HEK293T (cell line): ENCODE measurements around the gene RBM20.

Source experiments
- BHLHE40 ChIP-seq: fragments of 450-650 bp; IDR thresholded peaks from 2 replicates; pipeline ENCODE4 v1.6.1; 2016; ENCODE audit warnings: mild to moderate bottlenecking, moderate library complexity, borderline replicate concordance
- FOXK2 ChIP-seq: fragments of 450-650 bp; IDR thresholded peaks from 2 replicates; pipeline ENCODE4 v1.6.1; 2016; ENCODE audit warnings: mild to moderate bottlenecking
- HDGF ChIP-seq: fragments of 450-650 bp; IDR thresholded peaks from 2 replicates; pipeline ENCODE4 v1.6.1; 2017; ENCODE audit warnings: antibody characterized with exemption, borderline replicate concordance
- L3MBTL2 ChIP-seq: fragments of 450-650 bp; conservative IDR thresholded peaks from 2 replicates; pipeline ENCODE4 v1.6.1; 2016; ENCODE audit warnings: mild to moderate bottlenecking

GRCh38 chr10:110754375-110755105 lies 110.4 kb downstream of the RBM20 start:
- TF ChIP-seq FOXK2 (no peak), BHLHE40 (no peak), L3MBTL2 (no peak), HDGF (no peak)
